Hepatocyte (in vitro differentiated cells): Measurements from ENCODE around the gene PIGC. TPM values are rescaled to one million over a fixed set of nuclear protein-coding genes. Genes with fewer than 3 reads are reported as not detected.
A peak's percentile ranks its signal among the peaks of the same experiment; 100 is the strongest.

Source experiments
- DNase-seq: peaks from one replicate; pipeline ENCODE4 v3.0.0-alpha.2; 2016; ENCODE audit warnings: low spot score
- H2AFZ ChIP-seq: fragments of 200-600 bp; sonication (generic); 2 replicates; pipeline ENCODE4 v1.6.0; 2016; ENCODE audit warnings: antibody characterized with exemption, mild to moderate bottlenecking
- H3K27ac ChIP-seq: fragments of 200-600 bp; sonication (generic); 2 replicates; pipeline ENCODE4 v1.5.1; 2016; ENCODE audit warnings: mild to moderate bottlenecking
- H3K27me3 ChIP-seq: fragments of 200-600 bp; sonication (generic); 2 replicates; pipeline ENCODE4 v1.6.1; 2016
- H3K36me3 ChIP-seq: fragments of 200-600 bp; sonication (generic); replicated peaks from 2 replicates; pipeline ENCODE4 v1.5.1; 2016; ENCODE audit warnings: low read depth; ENCODE audit not compliant: insufficient read depth
- H3K4me1 ChIP-seq: fragments of 200-600 bp; sonication (generic); 2 replicates; pipeline ENCODE4 v1.5.1; 2016; ENCODE audit warnings: mild to moderate bottlenecking, moderate library complexity; ENCODE audit not compliant: insufficient read depth
- H3K4me2 ChIP-seq: fragments of 200-600 bp; sonication (generic); 2 replicates; pipeline ENCODE4 v1.6.0; 2016
- H3K4me3 ChIP-seq: fragments of 200-600 bp; sonication (generic); 2 replicates; pipeline ENCODE4 v1.5.1; 2016; ENCODE audit warnings: mild to moderate bottlenecking
- H3K79me2 ChIP-seq: fragments of 200-600 bp; sonication (generic); 2 replicates; pipeline ENCODE4 v1.6.0; 2017; ENCODE audit warnings: mild to moderate bottlenecking
- H3K9me2 ChIP-seq: fragments of 200-600 bp; sonication (generic); replicated peaks from 2 replicates; pipeline ENCODE4 v1.6.0; 2017; ENCODE audit warnings: mild to moderate bottlenecking; ENCODE audit not compliant: insufficient read depth
- H3K9me3 ChIP-seq: fragments of 200-600 bp; sonication (generic); 2 replicates; pipeline ENCODE4 v1.5.1; 2016; ENCODE audit warnings: low read depth, mild to moderate bottlenecking
- H4K20me1 ChIP-seq: fragments of 200-600 bp; sonication (generic); 2 replicates; pipeline ENCODE4 v1.6.0; 2016; ENCODE audit warnings: mild to moderate bottlenecking; ENCODE audit not compliant: insufficient read depth, poor library complexity, severe bottlenecking
- CTCF ChIP-seq: fragments of 200-600 bp; sonication (generic); IDR thresholded peaks from 2 replicates; pipeline ENCODE4 v1.5.1; 2016; ENCODE audit warnings: antibody characterized with exemption, mild to moderate bottlenecking; ENCODE audit not compliant: poor library complexity
- EZH2 ChIP-seq: fragments of 200-600 bp; sonication (generic); IDR thresholded peaks from 2 replicates; pipeline ENCODE4 v1.6.1; 2016; ENCODE audit warnings: antibody characterized with exemption, mild to moderate bottlenecking, borderline replicate concordance
- EZH2phosphoT487 ChIP-seq: fragments of 200-600 bp; sonication (generic); IDR thresholded peaks from one replicate; pipeline ENCODE4 v1.6.1; 2018; ENCODE audit warnings: antibody characterized with exemption, mild to moderate bottlenecking, low read depth, moderate library complexity; ENCODE audit not compliant: unreplicated experiment, severe bottlenecking
- WGBS: methylation state at CpG from one replicate; pipeline ENCODE4 v1.1.6; 2016; ENCODE audit warnings: low lambda C conversion rate; ENCODE audit errors: missing lambda C conversion rate; 5-methylcytosine and 5-hydroxymethylcytosine counted together
- polyA plus RNA-seq: library from polyadenylated mRNA; unstranded; fragments of >200 nt; fragmentation: Nextera tagmentation; extraction: Ambion mirVana; gene quantifications from 2 replicates; pipeline ENCODE4 v1.2.1, GENCODE V29; 2016
- total RNA-seq: library from RNA; depleted of rRNA; stranded (reverse); fragments of >200 nt; gene quantifications from 2 replicates; pipeline ENCODE4 v1.2.3, GENCODE V29; 2014

The PIGC gene
- total and polyA plus RNA-seq, 2 experiments from 2014 or later: 42.0 to 47.0 TPM

GRCh38 chr1:172400722-172401105, 43.2 kb downstream of the PIGC start:
- no peaks in the 10 kb centered on the region for H3K9me2 ChIP-seq
- no peaks in the 10 kb centered on the region for H4K20me1 ChIP-seq
- DNase-seq: no peak
- H2AFZ ChIP-seq: no peak overlapping the region
- H3K79me2 ChIP-seq: no peaks in the 10 kb centered on the region
- no peaks in the 10 kb centered on the region for H3K36me3 ChIP-seq
- no peak overlapping the region for H3K4me2 ChIP-seq
- H3K27me3 ChIP-seq: no peaks in the 10 kb centered on the region
- peaks cover 39% of the 10 kb centered on the region for H3K4me1 ChIP-seq
- WGBS: 72% methylated on average over 1 of the region's 1 CpG
- H3K4me3 ChIP-seq: no peak overlapping the region
- TF ChIP-seq EZH2: no peak
- no peaks in the 10 kb centered on the region for H3K9me3 ChIP-seq
- peak overlapping the region; percentile 74 for H3K27ac ChIP-seq

- H2AFZ ChIP-seq: peak overlapping the region; percentile 14
- TF ChIP-seq EZH2: no peak
- TF ChIP-seq EZH2phosphoT487: no peak
- TF ChIP-seq CTCF: no peak
- 78% methylated on average over 6 of the region's 6 CpGs for WGBS
- H3K4me1 ChIP-seq: peaks cover 42% of the 10 kb centered on the region
- no peaks in the 10 kb centered on the region for H4K20me1 ChIP-seq
- no peak for DNase-seq
- no peak overlapping the region for H3K4me2 ChIP-seq
- no peaks in the 10 kb centered on the region for H3K36me3 ChIP-seq
- no peaks in the 10 kb centered on the region for H3K9me2 ChIP-seq
- H3K9me3 ChIP-seq: no peaks in the 10 kb centered on the region
- H3K4me3 ChIP-seq: no peak overlapping the region
- no peaks in the 10 kb centered on the region for H3K79me2 ChIP-seq
- peak overlapping the region; percentile 74 for H3K27ac ChIP-seq
- no peaks in the 10 kb centered on the region for H3K27me3 ChIP-seq
Measured at GRCh38 chr1:172399756-172400721, 43.8 kb downstream of the PIGC start.

- TF ChIP-seq EZH2phosphoT487 (no peak), CTCF (peak; percentile 70), EZH2 (no peak)
Measured at GRCh38 chr1:172398970-172399755, 44.7 kb downstream of the PIGC start.

More at GRCh38 chr1:172398970-172399755, 44.7 kb downstream of the PIGC start:
- WGBS: 33% methylated on average over 9 of the region's 9 CpGs
- Histone ChIP-seq H4K20me1 (no peaks in the 10 kb centered on the region), H3K9me2 (no peaks in the 10 kb centered on the region), H3K4me1 (peaks cover 49% of the 10 kb centered on the region), H3K9me3 (no peaks in the 10 kb centered on the region), H3K4me3 (no peak overlapping the region), H3K27ac (peak overlapping the region; percentile 82), H3K36me3 (no peaks in the 10 kb centered on the region), H3K27me3 (no peaks in the 10 kb centered on the region), H2AFZ (no peak overlapping the region), H3K79me2 (no peaks in the 10 kb centered on the region), H3K4me2 (peak overlapping the region; percentile 10)
- peak; percentile 86 for DNase-seq
